Activated naive CD8-positive, alpha-beta T cell treated with anti-CD3 and anti-CD28 coated beads, Interleukin-2, amount 10 ng/mL, durations not matched to agents 7 days and 5 days (primary cell): Measurements from ENCODE around the gene SLC25A1. TPM values are rescaled to one million over a fixed set of nuclear protein-coding genes. Genes with fewer than 3 reads are reported as not detected.
"Not testable (repeated sequence)": the region's sequence is repeated elsewhere in the genome, so short reads cannot be mapped to it uniquely, and the experiment has no call there.

ENCODE experiments used
- ATAC-seq: fragments of 150-1000 bp; cut with Tn5 transposase; one replicate; pipeline ENCODE4 v1.10.0; 2021; ENCODE audit warnings: low read depth, moderate library complexity
- POLR2A ChIA-PET: fragments of 350-600 bp; sonication (Branson Sonifier 250); formaldehyde crosslinking; loops from one replicate; lab custom pipeline; 2021; ENCODE audit warnings: antibody characterized with exemption; lab: Charles Lee
- DNase-seq: peaks from one replicate; pipeline ENCODE4 v3.0.0; 2021
- H3K27ac Mint-ChIP-seq: one replicate; pipeline ENCODE4 v1.8.0; 2022; ENCODE audit warnings: mild to moderate bottlenecking, mixed read lengths
- H3K27me3 Mint-ChIP-seq: one replicate; pipeline ENCODE4 v1.8.0; 2022; ENCODE audit warnings: mild to moderate bottlenecking, moderate library complexity, mixed read lengths
- H3K36me3 Mint-ChIP-seq: one replicate; pipeline ENCODE4 v1.8.0; 2021; ENCODE audit warnings: mild to moderate bottlenecking, mixed read lengths
- H3K4me1 Mint-ChIP-seq: one replicate; pipeline ENCODE4 v1.8.0; 2021; ENCODE audit warnings: mixed read lengths
- H3K4me3 Mint-ChIP-seq: one replicate; pipeline ENCODE4 v1.8.0; 2022; ENCODE audit warnings: mild to moderate bottlenecking, moderate library complexity, mixed read lengths
- H3K9me3 Mint-ChIP-seq: one replicate; pipeline ENCODE4 v1.8.0; 2021; ENCODE audit warnings: mixed read lengths
- total RNA-seq, 2 experiments: library from RNA; stranded (reverse); gene quantifications; one replicate each; pipeline ENCODE4 v1.2.3, GENCODE V29; 2021

The SLC25A1 gene
- total RNA-seq, 2 experiments from 2014 or later, result 63.2 to 66.3 TPM

DNA sequence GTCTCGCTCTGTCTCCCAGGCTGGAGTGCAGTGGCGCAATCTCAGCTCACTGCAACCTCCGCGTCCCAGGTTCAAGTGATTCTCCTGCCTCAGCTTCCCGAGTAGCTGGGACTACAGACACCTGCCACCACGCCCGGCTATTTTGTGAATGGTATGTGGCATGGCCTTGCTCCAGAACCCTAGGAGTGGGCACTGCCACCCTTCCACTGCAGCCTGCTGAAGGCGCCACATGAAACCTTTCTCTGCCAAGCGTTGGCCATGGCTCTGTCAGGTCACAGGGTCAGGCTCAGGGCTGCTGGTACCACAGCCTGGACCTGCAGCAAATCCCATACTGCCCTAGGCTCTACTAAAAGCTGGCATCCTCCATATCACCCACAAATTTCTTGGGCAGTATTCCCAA, 22.4 kb downstream of the SLC25A1 start:
- H3K9me3 Mint-ChIP-seq, ATAC-seq, H3K36me3 Mint-ChIP-seq, DNase-seq, POLR2A ChIA-PET, H3K4me1 Mint-ChIP-seq, H3K4me3 Mint-ChIP-seq, H3K27ac Mint-ChIP-seq: not testable (repeated sequence)
- peaks cover 36% of the 10 kb centered on the region for H3K27me3 Mint-ChIP-seq

- Mint-ChIP-seq H3K27me3 (peaks cover 50% of the 10 kb centered on the region), H3K4me1 (peaks cover 6% of the 10 kb centered on the region)
- POLR2A ChIA-PET, result interaction anchor here (0.6 kb wide), 1 partner anchor 59 kb away, joined by 3 read pairs; no protein-coding TSS in a partner anchor
Measured at GRCh38 chr22:19152942-19153883, 25.3 kb downstream of the SLC25A1 start.

GRCh38 chr22:19151329-19152191, 27.0 kb downstream of the SLC25A1 start:
- H3K4me1 Mint-ChIP-seq, result peaks cover 6% of the 10 kb centered on the region
- no peaks in the 10 kb centered on the region for H3K9me3 Mint-ChIP-seq
- ATAC-seq (no peak), DNase-seq (no peak)
- peak overlapping the region; percentile 71 for H3K4me3 Mint-ChIP-seq
- POLR2A ChIA-PET, result no interaction called here
- peaks cover 64% of the 10 kb centered on the region for H3K27me3 Mint-ChIP-seq
- H3K36me3 Mint-ChIP-seq, result no peaks in the 10 kb centered on the region
- peak overlapping the region; percentile 3 for H3K27ac Mint-ChIP-seq

More at GRCh38 chr22:19152942-19153883, 25.3 kb downstream of the SLC25A1 start:
- H3K27ac Mint-ChIP-seq, result no peak overlapping the region
- H3K9me3 Mint-ChIP-seq, result no peaks in the 10 kb centered on the region
- ATAC-seq (no peak), DNase-seq (no peak)
- H3K4me3 Mint-ChIP-seq, result no peak overlapping the region
- H3K36me3 Mint-ChIP-seq, result no peaks in the 10 kb centered on the region

DNA sequence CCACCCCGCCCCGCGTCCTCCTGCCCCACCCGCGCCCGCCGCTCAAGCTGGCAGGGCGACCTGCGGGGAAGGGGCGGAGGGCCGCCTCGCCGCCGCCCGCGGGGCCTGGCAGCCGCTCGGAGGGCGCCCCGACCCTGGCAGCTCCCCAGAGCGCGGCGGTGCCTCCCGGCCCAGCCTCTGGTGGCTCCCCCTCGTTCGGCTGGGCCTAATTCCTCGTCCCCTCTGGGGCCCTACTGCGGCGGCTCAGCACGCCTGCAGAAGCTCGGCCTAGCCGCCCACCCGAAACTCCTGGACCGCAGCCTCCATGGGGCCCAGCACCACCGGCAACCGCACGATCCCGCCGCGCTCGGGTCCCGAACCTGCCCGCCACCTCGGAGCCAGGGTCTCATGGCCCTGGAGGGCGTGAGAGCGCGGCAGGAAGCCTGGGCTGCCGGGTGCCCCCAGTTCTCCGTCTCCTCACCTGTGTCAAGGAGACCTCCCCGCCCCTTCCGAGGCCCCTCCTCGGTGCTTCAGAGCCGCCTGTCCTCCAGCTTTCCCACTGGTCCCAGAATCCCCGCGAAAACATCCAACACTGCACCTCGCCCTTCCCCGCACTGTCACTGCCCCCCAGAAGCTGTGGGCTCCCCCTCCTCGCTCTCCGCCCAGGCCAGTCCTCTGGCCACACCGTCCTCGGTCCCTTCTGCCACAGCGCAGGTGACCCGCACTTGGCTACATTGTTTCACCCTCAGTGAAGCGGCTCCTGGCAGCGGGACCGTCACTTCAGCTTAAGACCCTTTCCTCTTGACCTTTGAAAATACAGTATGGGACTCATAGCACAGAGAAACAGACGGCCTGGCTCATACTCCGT, 27.8 kb downstream of the SLC25A1 start:
- POLR2A ChIA-PET, result interaction anchor here (1.1 kb wide), 1 partner anchor 17 kb away, joined by 3 read pairs; no protein-coding TSS in a partner anchor
- peaks cover 6% of the 10 kb centered on the region for H3K4me1 Mint-ChIP-seq
- no peak for ATAC-seq
- H3K36me3 Mint-ChIP-seq, result no peaks in the 10 kb centered on the region
- no peaks in the 10 kb centered on the region for H3K9me3 Mint-ChIP-seq
- DNase-seq, result no peak
- peak overlapping the region; percentile 3 for H3K27ac Mint-ChIP-seq
- peak overlapping the region; percentile 71 for H3K4me3 Mint-ChIP-seq
- peaks cover 70% of the 10 kb centered on the region for H3K27me3 Mint-ChIP-seq

DNA sequence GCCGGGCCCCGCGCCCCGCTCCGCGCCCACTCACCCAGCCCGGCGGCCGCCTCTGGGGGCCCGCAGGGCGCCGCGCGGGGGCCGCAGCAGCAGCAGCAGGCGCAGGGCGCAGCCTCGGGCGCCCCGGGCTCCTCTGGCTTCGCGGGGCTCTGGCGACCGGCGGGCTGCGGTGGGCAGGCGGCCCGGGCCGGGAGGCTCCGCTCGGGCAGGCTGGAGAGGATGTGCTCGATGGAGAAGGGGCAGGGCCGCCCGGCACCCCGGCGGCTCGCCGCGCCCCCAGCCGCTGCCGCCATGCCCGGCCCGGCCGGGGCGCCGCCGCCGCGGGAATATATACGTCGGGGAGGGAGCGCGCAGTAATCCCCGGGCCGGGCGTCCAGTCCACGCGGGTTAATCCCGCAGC, 28.5 kb downstream of the SLC25A1 start, which contains the start of gene GSC2:
TSS of gene GSC2 (minus strand) at position 302 of the 400 bp plus-strand sequence. CDS start at position 293, 9 bp downstream.
- ATAC-seq (peak; percentile 5), DNase-seq (no peak)
- Mint-ChIP-seq H3K36me3 (no peaks in the 10 kb centered on the region), H3K9me3 (no peaks in the 10 kb centered on the region), H3K27me3 (peaks cover 70% of the 10 kb centered on the region), H3K27ac (peak within 1 kb of the TSS; percentile 3), H3K4me3 (peak within 1 kb of the TSS; percentile 71), H3K4me1 (peaks cover 6% of the 10 kb centered on the region)
- POLR2A ChIA-PET, result interaction anchor here (1.1 kb wide), 1 partner anchor 18 kb away, joined by 3 read pairs; no protein-coding TSS in a partner anchor

- H3K27me3 Mint-ChIP-seq, result peaks cover 67% of the 10 kb centered on the region
- ATAC-seq (peak; percentile 36), DNase-seq (peak; percentile 75)
- no peak overlapping the region for H3K27ac Mint-ChIP-seq
- peak overlapping the region; percentile 61 for H3K4me3 Mint-ChIP-seq
- H3K9me3 Mint-ChIP-seq, result no peaks in the 10 kb centered on the region
- H3K4me1 Mint-ChIP-seq, result peaks cover 8% of the 10 kb centered on the region
- no peaks in the 10 kb centered on the region for H3K36me3 Mint-ChIP-seq
- POLR2A ChIA-PET, result interaction anchor here (1.0 to 1.2 kb wide), 2 partner anchors 24 to 282 kb away, joined by 3 read pairs; partner anchors contain the start of gene HIRA
Measured at GRCh38 chr22:19149047-19149883, 29.3 kb downstream of the SLC25A1 start.

GRCh38 chr22:19148417-19149046, 30.0 kb downstream of the SLC25A1 start:
- DNase-seq, result no peak
- Mint-ChIP-seq H3K4me1 (peaks cover 13% of the 10 kb centered on the region), H3K9me3 (no peaks in the 10 kb centered on the region), H3K27ac (no peak overlapping the region), H3K36me3 (no peaks in the 10 kb centered on the region), H3K4me3 (peak overlapping the region; percentile 61), H3K27me3 (peaks cover 64% of the 10 kb centered on the region)
- POLR2A ChIA-PET, result interaction anchor here (1.0 to 1.2 kb wide), 2 partner anchors 25 to 283 kb away, joined by 3 read pairs; partner anchors contain the start of gene HIRA
- no peak for ATAC-seq

- Mint-ChIP-seq H3K9me3 (no peaks in the 10 kb centered on the region), H3K4me3 (no peak overlapping the region), H3K27ac (no peak overlapping the region), H3K27me3 (peaks cover 52% of the 10 kb centered on the region), H3K36me3 (no peaks in the 10 kb centered on the region), H3K4me1 (peaks cover 17% of the 10 kb centered on the region)
- no peak for ATAC-seq
- DNase-seq, result no peak
- POLR2A ChIA-PET, result interaction anchor here (1.1 to 1.2 kb wide), 2 partner anchors 25 to 31 kb away, joined by 3 read pairs; partner anchors contain the start of genes DGCR2 and SLC25A1
Measured at GRCh38 chr22:19147195-19147780, 31.2 kb downstream of the SLC25A1 start.

DNA sequence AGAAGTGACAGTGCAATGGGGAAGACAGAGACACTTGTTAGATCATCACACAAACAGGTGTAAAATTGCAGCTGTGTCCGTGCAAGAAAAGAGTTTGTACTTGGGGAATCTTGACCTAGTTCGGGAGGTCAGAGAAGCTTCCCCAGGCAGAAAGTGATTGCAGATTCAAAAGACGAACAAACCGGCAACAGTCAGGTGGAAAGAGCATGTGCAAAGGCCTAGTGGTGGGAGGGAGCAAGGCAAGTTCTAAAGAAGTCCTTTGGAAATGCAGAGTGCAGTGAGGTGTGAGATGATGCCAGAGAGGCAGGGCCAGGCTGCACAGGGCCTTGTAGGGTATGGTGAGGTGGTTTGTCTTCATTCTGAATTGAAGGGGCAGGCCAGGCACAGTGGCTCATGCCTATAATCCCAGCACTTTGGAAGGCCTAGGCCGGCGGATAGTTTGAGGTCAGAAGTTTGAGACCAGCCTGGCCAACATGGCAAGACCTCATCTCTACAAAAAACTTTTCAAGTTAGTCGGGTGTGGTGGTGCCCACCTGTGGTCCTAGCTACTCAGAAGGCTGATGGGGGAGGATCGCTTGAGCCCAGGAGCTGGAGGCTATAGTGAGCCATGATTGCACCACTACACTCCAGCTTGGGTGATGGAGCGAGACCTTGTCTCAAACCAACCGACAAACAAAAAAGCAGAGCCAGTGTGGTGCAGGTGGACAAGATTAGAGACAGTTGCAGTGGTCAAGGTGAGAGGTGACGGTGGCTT, 32.1 kb downstream of the SLC25A1 start:
- POLR2A ChIA-PET, result interaction anchor here (1.1 to 1.2 kb wide), 2 partner anchors 24 to 32 kb away, joined by 3 read pairs; partner anchors contain the start of genes DGCR2 and SLC25A1
- no peak overlapping the region for H3K27ac Mint-ChIP-seq
- peaks cover 16% of the 10 kb centered on the region for H3K4me1 Mint-ChIP-seq
- DNase-seq, result no peak
- H3K27me3 Mint-ChIP-seq, result peaks cover 43% of the 10 kb centered on the region
- no peak for ATAC-seq
- peaks cover 3% of the 10 kb centered on the region for H3K36me3 Mint-ChIP-seq
- H3K4me3 Mint-ChIP-seq, result no peak overlapping the region
- no peaks in the 10 kb centered on the region for H3K9me3 Mint-ChIP-seq

- peaks cover 11% of the 10 kb centered on the region for H3K4me1 Mint-ChIP-seq
- peaks cover 5% of the 10 kb centered on the region for H3K36me3 Mint-ChIP-seq
- peaks cover 31% of the 10 kb centered on the region for H3K27me3 Mint-ChIP-seq
- H3K9me3 Mint-ChIP-seq, result no peaks in the 10 kb centered on the region
- peak overlapping the region; percentile 95 for H3K4me3 Mint-ChIP-seq
- ATAC-seq, result peak; percentile 27
- peak overlapping the region; percentile 97 for H3K27ac Mint-ChIP-seq
- POLR2A ChIA-PET, result interaction anchor here (0.6 to 2.0 kb wide), 11 partner anchors 12 to 336 kb away, joined by 3 to 23 read pairs (median 3); partner anchors contain the start of genes C22orf39, CDC45, CLTCL1 and DGCR2
- peak; percentile 48 for DNase-seq
Measured at GRCh38 chr22:19143967-19144400, 34.6 kb downstream of the SLC25A1 start.
